Liver (tissue), 3 donors: ENCODE results near the gene PMFBP1.

Experiments used
- ATF3 ChIP-seq: IDR thresholded peaks from 2 replicates; pipeline ENCODE4 v1.6.1; 2016; ENCODE audit warnings: antibody characterized with exemption
- CTCF ChIP-seq: fragments of 150-350 bp; IDR thresholded peaks from 2 replicates; pipeline ENCODE4 v1.5.1; 2017; ENCODE audit warnings: improper control_type of control experiment, low read depth, low read length; ENCODE audit not compliant: missing input control
- EGR1 ChIP-seq, 2 donors: IDR thresholded peaks; 2 replicates each; pipeline ENCODE4 v1.6.1; 2016 to 2018; ENCODE audit warnings: antibody characterized with exemption in 2 of 2, low read depth in 2 of 2
- FOXA1 ChIP-seq: IDR thresholded peaks from 2 replicates; pipeline ENCODE4 v1.6.1; 2016; ENCODE audit warnings: antibody characterized with exemption
- GABPA ChIP-seq, 2 donors: IDR thresholded peaks in 1 of 2; conservative IDR thresholded peaks in 1 of 2; 2 replicates each; pipeline ENCODE4 v1.6.1; 2016; ENCODE audit warnings: antibody characterized with exemption in 2 of 2, mild to moderate bottlenecking in 1 of 2, moderate library complexity in 1 of 2
- TAF1 ChIP-seq: conservative IDR thresholded peaks from 2 replicates; pipeline ENCODE4 v1.6.1; 2016; ENCODE audit warnings: antibody characterized with exemption, mild to moderate bottlenecking
- donor health status: healthy.
- donor health status: healthy.

DNA sequence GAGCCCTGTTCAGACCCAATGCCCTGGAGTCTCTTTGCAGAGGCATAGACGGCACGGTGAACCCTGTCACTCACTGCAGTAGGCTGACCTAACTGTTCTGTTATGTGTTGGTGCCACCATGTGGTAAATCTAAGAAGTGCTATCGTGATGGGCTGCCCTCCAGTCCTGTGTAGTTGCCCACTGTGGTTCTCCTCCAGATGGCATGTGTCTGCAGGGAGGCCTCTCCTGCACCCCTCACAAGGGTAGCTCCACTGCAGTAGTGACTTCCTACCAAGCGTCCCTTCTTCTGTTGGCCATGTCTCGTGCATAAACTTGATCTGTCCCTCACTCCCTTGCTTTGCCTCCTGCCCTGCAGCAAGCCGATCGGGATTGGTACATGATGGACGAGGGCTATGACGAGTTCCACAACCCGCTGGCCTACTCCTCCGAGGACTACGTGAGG, 72.6 kb downstream of the PMFBP1 start:
- TF ChIP-seq ATF3 (no peak), TAF1 (no peak), CTCF (peak; percentile 66), GABPA (IDR thresholded peaks at IDR 0.05 in 1 of 2, conservative IDR thresholded peaks at IDR 0.05 in 1 of 2) (no peak), EGR1 (IDR thresholded peaks at IDR 0.05; ENCODE audit: low read depth in 2 of 2) (no peak), FOXA1 (no peak)
